ENCODE measurements around the gene SMOC1. TPM values are rescaled to one million over a fixed set of nuclear protein-coding genes. Genes with fewer than 3 reads are reported as not detected.

SMOC1 gene
- total RNA-seq, 1 experiment from 2014 or later, result not detected

DNA sequence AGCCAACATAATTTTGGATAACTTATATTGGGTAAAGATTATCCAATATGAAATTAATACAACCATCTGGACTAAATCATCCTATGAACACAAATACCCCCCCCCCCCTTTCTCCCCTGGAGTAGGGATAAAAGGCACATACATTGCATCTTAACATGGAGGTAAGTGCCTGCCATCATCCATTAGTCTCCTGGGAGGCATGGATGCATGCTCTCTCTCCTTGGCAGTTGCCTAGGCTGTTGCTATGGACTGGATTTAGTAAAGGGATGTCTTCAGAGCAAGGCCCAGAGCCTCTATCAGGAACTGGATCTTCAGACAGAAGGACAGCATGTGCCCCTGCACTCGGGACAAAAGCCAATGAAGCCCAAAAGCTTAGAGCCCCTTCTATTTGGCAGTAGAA, 40.6 kb downstream of the SMOC1 start:
- BruUV-seq (replicated peaks), result no TSS peak
- CTCF ChIA-PET, result no interaction called here
- H3F3A ChIP-seq (ENCODE audit: low read length, unreplicated experiment), result no peaks in the 10 kb centered on the region
- POLR2A ChIA-PET (ENCODE audit: unreplicated experiment), result no interaction called here
- H2AFZ ChIP-seq (ENCODE audit: low read length), result no peak overlapping the region
- H3K36me3 ChIP-seq (ENCODE audit: low read depth, low read length), result no peaks in the 10 kb centered on the region
- H4K20me1 ChIP-seq (ENCODE audit: low read length), result no peaks in the 10 kb centered on the region
- H3K27me3 ChIP-seq (ENCODE audit: low read length), result peaks cover 88% of the 10 kb centered on the region
- no peak for DNase-seq
- TF ChIP-seq, protein P1, sequence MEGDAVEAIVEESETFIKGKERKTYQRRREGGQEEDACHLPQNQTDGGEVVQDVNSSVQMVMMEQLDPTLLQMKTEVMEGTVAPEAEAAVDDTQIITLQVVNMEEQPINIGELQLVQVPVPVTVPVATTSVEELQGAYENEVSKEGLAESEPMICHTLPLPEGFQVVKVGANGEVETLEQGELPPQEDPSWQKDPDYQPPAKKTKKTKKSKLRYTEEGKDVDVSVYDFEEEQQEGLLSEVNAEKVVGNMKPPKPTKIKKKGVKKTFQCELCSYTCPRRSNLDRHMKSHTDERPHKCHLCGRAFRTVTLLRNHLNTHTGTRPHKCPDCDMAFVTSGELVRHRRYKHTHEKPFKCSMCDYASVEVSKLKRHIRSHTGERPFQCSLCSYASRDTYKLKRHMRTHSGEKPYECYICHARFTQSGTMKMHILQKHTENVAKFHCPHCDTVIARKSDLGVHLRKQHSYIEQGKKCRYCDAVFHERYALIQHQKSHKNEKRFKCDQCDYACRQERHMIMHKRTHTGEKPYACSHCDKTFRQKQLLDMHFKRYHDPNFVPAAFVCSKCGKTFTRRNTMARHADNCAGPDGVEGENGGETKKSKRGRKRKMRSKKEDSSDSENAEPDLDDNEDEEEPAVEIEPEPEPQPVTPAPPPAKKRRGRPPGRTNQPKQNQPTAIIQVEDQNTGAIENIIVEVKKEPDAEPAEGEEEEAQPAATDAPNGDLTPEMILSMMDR (conservative IDR thresholded peaks at IDR 0.05; ENCODE audit: low read depth, low read length), result no peak
- TF ChIP-seq EZH2phosphoT487 (IDR thresholded peaks at IDR 0.05; ENCODE audit: borderline replicate concordance, low read length), result no peak
- TF ChIP-seq EZH2 (IDR thresholded peaks at IDR 0.05; ENCODE audit: low read length, unreplicated experiment), result no peak
- intact Hi-C loops (cut with micrococcal nuclease), result no loop called here
- H3K9me3 ChIP-seq (ENCODE audit: low read length), result no peaks in the 10 kb centered on the region
- H3K79me2 ChIP-seq (ENCODE audit: low read length), result no peaks in the 10 kb centered on the region
- ATAC-seq, result no peak
- no peak overlapping the region for H3K9ac ChIP-seq (ENCODE audit: low read length)
- H3K4me3 ChIP-seq (ENCODE audit: low read length), result no peak overlapping the region
- H3K4me1 ChIP-seq (ENCODE audit: insufficient read depth, low read length), result no peaks in the 10 kb centered on the region
- H3K9me2 ChIP-seq (replicated peaks; ENCODE audit: low read length), result no peaks in the 10 kb centered on the region
- no peak overlapping the region for H3K27ac ChIP-seq (ENCODE audit: low read length)
- H3K4me2 ChIP-seq (ENCODE audit: low read length), result no peak overlapping the region

- no peaks in the 10 kb centered on the region for H3K79me2 ChIP-seq (ENCODE audit: low read length)
- no TSS peak for BruUV-seq (replicated peaks)
- POLR2A ChIA-PET (ENCODE audit: unreplicated experiment), result no interaction called here
- no peak overlapping the region for H3K4me2 ChIP-seq (ENCODE audit: low read length)
- no peak overlapping the region for H3K9ac ChIP-seq (ENCODE audit: low read length)
- no peak overlapping the region for H2AFZ ChIP-seq (ENCODE audit: low read length)
- H3K9me2 ChIP-seq (replicated peaks; ENCODE audit: low read length), result no peaks in the 10 kb centered on the region
- no peaks in the 10 kb centered on the region for H3K9me3 ChIP-seq (ENCODE audit: low read length)
- TF ChIP-seq EZH2phosphoT487 (IDR thresholded peaks at IDR 0.05; ENCODE audit: borderline replicate concordance, low read length), result no peak
- TF ChIP-seq, protein P1 (conservative IDR thresholded peaks at IDR 0.05; ENCODE audit: low read depth, low read length), result no peak
- DNase-seq (no peak), ATAC-seq (no peak)
- H4K20me1 ChIP-seq (ENCODE audit: low read length), result no peaks in the 10 kb centered on the region
- no peak overlapping the region for H3K27ac ChIP-seq (ENCODE audit: low read length)
- H3F3A ChIP-seq (ENCODE audit: low read length, unreplicated experiment), result no peaks in the 10 kb centered on the region
- intact Hi-C loops (cut with micrococcal nuclease), result no loop called here
- CTCF ChIA-PET, result no interaction called here
- no peaks in the 10 kb centered on the region for H3K36me3 ChIP-seq (ENCODE audit: low read depth, low read length)
- peaks cover 85% of the 10 kb centered on the region for H3K27me3 ChIP-seq (ENCODE audit: low read length)
- H3K4me1 ChIP-seq (ENCODE audit: insufficient read depth, low read length), result no peaks in the 10 kb centered on the region
- no peak overlapping the region for H3K4me3 ChIP-seq (ENCODE audit: low read length)
Measured at GRCh38 chr14:69921052-69921451, 41.8 kb downstream of the SMOC1 start.

GRCh38 chr14:69922198-69922597, 43.0 kb downstream of the SMOC1 start:
- CTCF ChIA-PET, result no interaction called here

More at GRCh38 chr14:69922198-69922597, 43.0 kb downstream of the SMOC1 start:
- Histone ChIP-seq H3K4me3 (ENCODE audit: low read length) (no peak overlapping the region), H3K27me3 (ENCODE audit: low read length) (peaks cover 85% of the 10 kb centered on the region), H3K4me2 (ENCODE audit: low read length) (no peak overlapping the region), H3K79me2 (ENCODE audit: low read length) (no peaks in the 10 kb centered on the region), H3K27ac (ENCODE audit: low read length) (no peak overlapping the region), H2AFZ (ENCODE audit: low read length) (no peak overlapping the region), H3K9ac (ENCODE audit: low read length) (no peak overlapping the region), H3K9me3 (ENCODE audit: low read length) (no peaks in the 10 kb centered on the region), H4K20me1 (ENCODE audit: low read length) (no peaks in the 10 kb centered on the region), H3K4me1 (ENCODE audit: insufficient read depth, low read length) (no peaks in the 10 kb centered on the region), H3K36me3 (ENCODE audit: low read depth, low read length) (no peaks in the 10 kb centered on the region), H3K9me2 (replicated peaks; ENCODE audit: low read length) (no peaks in the 10 kb centered on the region), H3F3A (ENCODE audit: low read length, unreplicated experiment) (no peaks in the 10 kb centered on the region)
- POLR2A ChIA-PET (ENCODE audit: unreplicated experiment), result no interaction called here
- intact Hi-C loops (cut with micrococcal nuclease), result no loop called here
- DNase-seq (no peak), ATAC-seq (no peak)
- TF ChIP-seq EZH2phosphoT487 (IDR thresholded peaks at IDR 0.05; ENCODE audit: borderline replicate concordance, low read length), result no peak
- TF ChIP-seq EZH2 (IDR thresholded peaks at IDR 0.05; ENCODE audit: low read length, unreplicated experiment), result no peak
- TF ChIP-seq, protein P1 (conservative IDR thresholded peaks at IDR 0.05; ENCODE audit: low read depth, low read length), result no peak
- BruUV-seq (replicated peaks), result no TSS peak

Measured in PC-3 (cell line).